ENCODE data around the gene EHMT2. TPM values are rescaled to one million over a fixed set of nuclear protein-coding genes. Genes with fewer than 3 reads are reported as not detected.

The EHMT2 gene
- total and polyA plus RNA-seq, 2 of the 13 experiments (the other 11 are each of a cell fraction or from before 2014, with no cell fraction given): 55.2 to 69.2 TPM

GRCh38 chr6:31927242-31927862 lies 29.9 kb upstream of the EHMT2 start, which contains the start of gene C2 (continued):
- TF ChIP-seq DBP (CRISPR knock-in tag; IDR thresholded peaks at IDR 0.05; ENCODE audit: not compliant biosample characterization) (no peak), ERF (CRISPR knock-in tag; IDR thresholded peaks at IDR 0.05) (peak; percentile 45), ZNF446 (CRISPR knock-in tag; IDR thresholded peaks at IDR 0.05) (no peak), SETDB1 (CRISPR knock-in tag; IDR thresholded peaks at IDR 0.05; ENCODE audit: borderline replicate concordance) (no peak), YEATS2 (CRISPR knock-in tag; IDR thresholded peaks at IDR 0.05; ENCODE audit: borderline replicate concordance) (peak; percentile 72; the same call in 1 of the 2 replicates), FOXJ3 (CRISPR knock-in tag; IDR thresholded peaks at IDR 0.05; ENCODE audit: borderline replicate concordance) (peak; percentile 88), ZSCAN30 (CRISPR knock-in tag; IDR thresholded peaks at IDR 0.05) (peak; percentile 73; the same call in 1 of the 2 replicates), XRCC5 (optimal IDR thresholded peaks at IDR 0.05; ENCODE audit: low read length) (peak; percentile 46), SAP130 (CRISPR knock-in tag; IDR thresholded peaks at IDR 0.05; ENCODE audit: low read depth) (peak; percentile 98), ZNF749 (CRISPR knock-in tag; IDR thresholded peaks at IDR 0.05; ENCODE audit: borderline replicate concordance) (no peak; the same call in 1 of the 2 replicates), SP1 (IDR thresholded peaks at IDR 0.05) (no peak), SP1 (CRISPR knock-in tag; IDR thresholded peaks at IDR 0.05) (peak; percentile 71), ZNF253 (CRISPR knock-in tag; IDR thresholded peaks at IDR 0.05; ENCODE audit: borderline replicate concordance) (no peak), ZNF3 (CRISPR knock-in tag; IDR thresholded peaks at IDR 0.05) (peak; percentile 25; the same call in 1 of the 2 replicates), BRD4 (CRISPR knock-in tag; IDR thresholded peaks at IDR 0.05) (no peak; the same call in 1 of the 2 replicates), IRF9 (CRISPR knock-in tag; IDR thresholded peaks at IDR 0.05; ENCODE audit: borderline replicate concordance) (0 out of 2 replicates have a peak, but pooled peaks have one; percentile 67), NAIF1 (CRISPR knock-in tag; IDR thresholded peaks at IDR 0.05; ENCODE audit: borderline replicate concordance) (no peak; the same call in 1 of the 2 replicates), ZSCAN21 (CRISPR knock-in tag; IDR thresholded peaks at IDR 0.05; ENCODE audit: borderline replicate concordance) (no peak), ZFP90 (CRISPR knock-in tag; IDR thresholded peaks at IDR 0.05; ENCODE audit: borderline replicate concordance) (no peak; the same call in 1 of the 2 replicates), ARID3A (IDR thresholded peaks at IDR 0.05; ENCODE audit: low read depth, low read length) (peak; percentile 90), DDIT3 (CRISPR knock-in tag; IDR thresholded peaks at IDR 0.05) (no peak), PBX2 (CRISPR knock-in tag; IDR thresholded peaks at IDR 0.05) (no peak)

All from HepG2 (cell line).